Measurements from ENCODE around the gene UBAP1. TPM values are rescaled to one million over a fixed set of nuclear protein-coding genes. Genes with fewer than 3 reads are reported as not detected.
"Not testable (repeated sequence)": the region's sequence is repeated elsewhere in the genome, so short reads cannot be mapped to it uniquely, and the experiment has no call there.

Gene UBAP1
- 47.0 TPM for total RNA-seq

- peak; percentile 98 for DNase-seq (ENCODE audit: low spot score)
These were observed at the start of gene UBAP1 for GRCh38 chr9:34178436-34179212. UBAP1 (plus strand) TSS chr9:34179043; CDS start chr9:34220915, 41,872 bp downstream.

- DNase-seq (ENCODE audit: low spot score), result no peak
These were observed 47.3 kb upstream of the UBAP1 start for GRCh38 chr9:34131571-34131970.

- no peak for DNase-seq (ENCODE audit: low spot score)
These were observed 45.4 kb upstream of the UBAP1 start for GRCh38 chr9:34133436-34133949.

GRCh38 chr9:34134521-34134920, 44.3 kb upstream of the UBAP1 start:
- no peak for DNase-seq (ENCODE audit: low spot score)

GRCh38 chr9:34138644-34139043, 40.2 kb upstream of the UBAP1 start:
- not testable (repeated sequence) for DNase-seq (ENCODE audit: low spot score)

GRCh38 chr9:34139477-34140146, 39.2 kb upstream of the UBAP1 start:
- peak; percentile 62 for DNase-seq (ENCODE audit: low spot score)

GRCh38 chr9:34140853-34141252, 38.0 kb upstream of the UBAP1 start:
- no peak for DNase-seq (ENCODE audit: low spot score)

- no peak for DNase-seq (ENCODE audit: low spot score)
These were observed 35.7 kb upstream of the UBAP1 start for GRCh38 chr9:34143116-34143515.

- DNase-seq (ENCODE audit: low spot score), result no peak
These were observed 33.7 kb upstream of the UBAP1 start for GRCh38 chr9:34145165-34145564.

- no peak for DNase-seq (ENCODE audit: low spot score)
These were observed 27.4 kb upstream of the UBAP1 start for GRCh38 chr9:34151398-34151797.

GRCh38 chr9:34154057-34154456, 24.8 kb upstream of the UBAP1 start:
- DNase-seq (ENCODE audit: low spot score), result no peak

GRCh38 chr9:34157318-34157717, 21.5 kb upstream of the UBAP1 start:
- no peak for DNase-seq (ENCODE audit: low spot score)

- no peak for DNase-seq (ENCODE audit: low spot score)
These were observed 20.9 kb upstream of the UBAP1 start for GRCh38 chr9:34157898-34158297.

- DNase-seq (ENCODE audit: low spot score), result no peak
These were observed 20.4 kb upstream of the UBAP1 start for GRCh38 chr9:34158362-34158869.

- no peak for DNase-seq (ENCODE audit: low spot score)
These were observed 15.4 kb upstream of the UBAP1 start for GRCh38 chr9:34163434-34163833.

GRCh38 chr9:34169125-34169524, 9.7 kb upstream of the UBAP1 start:
- DNase-seq (ENCODE audit: low spot score), result no peak

- no peak for DNase-seq (ENCODE audit: low spot score)
These were observed 8.4 kb upstream of the UBAP1 start for GRCh38 chr9:34170237-34170991.

- DNase-seq (ENCODE audit: low spot score), result no peak
These were observed 6.9 kb upstream of the UBAP1 start for GRCh38 chr9:34171753-34172535.

GRCh38 chr9:34176089-34176488, 2.8 kb upstream of the UBAP1 start:
- DNase-seq (ENCODE audit: low spot score), result no peak

GRCh38 chr9:34177593-34178435, 1.0 kb upstream of the UBAP1 start:
- no peak for DNase-seq (ENCODE audit: low spot score)

Data from ureter (tissue), 1 donor.